Middle frontal gyrus (tissue), 1 donor: Measurements from ENCODE around the gene ARMC12.
"Not testable (repeated sequence)": the region's sequence is repeated elsewhere in the genome, so short reads cannot be mapped to it uniquely, and the experiment has no call there.

ENCODE experiments used
- DNase-seq: peaks from one replicate; pipeline ENCODE4 v3.0.0-alpha.2; 2015; ENCODE audit warnings: low spot score; ENCODE audit errors: extremely low spot score

Gene ARMC12

DNA sequence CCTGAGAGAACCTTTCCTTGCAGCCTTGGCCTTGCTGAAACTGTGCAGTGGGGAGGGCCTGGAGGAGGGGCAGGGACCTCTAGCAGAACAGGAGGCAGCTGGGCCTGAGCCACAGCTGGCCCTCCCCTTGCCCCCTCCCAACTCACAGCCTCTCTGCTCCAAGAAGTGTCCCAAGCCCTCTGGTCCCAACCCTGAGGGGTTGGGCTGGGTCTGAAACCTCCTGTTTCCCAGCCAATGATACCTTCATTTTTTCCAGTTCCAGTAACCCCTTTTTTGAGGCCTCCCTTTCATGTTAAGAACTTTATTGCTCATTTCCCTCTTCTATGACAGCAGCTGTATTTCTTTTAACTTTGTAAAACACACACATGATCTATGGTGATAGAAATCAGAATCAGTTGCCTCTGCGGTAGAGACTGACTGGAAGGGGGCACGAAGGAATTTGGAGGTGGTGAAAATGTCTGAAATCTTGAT is 17.9 kb upstream of the ARMC12 start:
- no peak for DNase-seq

- no peak for DNase-seq
Measured at GRCh38 chr6:35719404-35719829, 17.4 kb upstream of the ARMC12 start.

DNA sequence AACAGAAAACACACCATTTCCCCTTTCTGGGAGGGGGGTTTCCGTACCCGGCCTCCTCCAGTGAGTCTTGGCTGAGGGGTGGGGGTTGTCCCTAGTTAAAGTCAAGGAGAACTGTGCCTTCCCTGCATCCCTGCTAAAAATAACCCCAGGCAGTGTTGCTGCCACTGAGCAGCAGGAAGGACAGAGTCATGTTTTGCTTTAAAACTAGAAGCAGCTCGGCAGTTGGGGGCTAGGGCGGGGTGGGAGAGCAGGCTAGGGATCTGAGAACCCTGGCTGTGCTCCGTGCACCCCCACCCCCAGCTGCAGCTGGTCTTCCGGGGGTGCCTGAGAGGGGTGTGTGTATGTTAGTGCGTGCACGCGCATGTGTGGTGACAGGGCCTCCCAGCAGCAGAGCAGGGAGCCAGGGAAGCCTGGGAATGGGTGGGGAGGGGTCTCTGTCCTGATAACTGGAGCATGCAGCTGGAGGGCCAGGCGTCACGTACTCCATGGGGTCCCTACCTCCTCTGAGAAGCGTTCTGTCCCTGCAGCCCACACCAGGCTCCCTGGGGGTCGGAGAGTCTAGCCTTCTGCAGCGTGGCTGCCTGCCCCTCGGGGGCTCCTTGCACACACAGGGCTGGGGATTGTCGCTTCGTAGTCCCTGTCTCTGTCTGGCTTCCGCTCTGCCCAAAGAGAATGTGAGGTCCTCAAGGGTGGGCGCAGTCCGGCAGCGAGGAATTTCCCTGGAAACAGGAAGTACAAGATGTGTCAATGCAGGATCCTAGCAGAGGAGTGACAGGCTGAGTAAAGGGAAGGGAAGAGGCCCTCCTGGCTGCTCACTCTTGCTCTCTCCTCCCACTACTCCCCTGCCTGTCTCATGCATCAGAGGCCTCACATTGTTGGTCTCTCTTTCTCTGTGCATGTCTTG is 16.8 kb upstream of the ARMC12 start:
- no peak for DNase-seq

DNA sequence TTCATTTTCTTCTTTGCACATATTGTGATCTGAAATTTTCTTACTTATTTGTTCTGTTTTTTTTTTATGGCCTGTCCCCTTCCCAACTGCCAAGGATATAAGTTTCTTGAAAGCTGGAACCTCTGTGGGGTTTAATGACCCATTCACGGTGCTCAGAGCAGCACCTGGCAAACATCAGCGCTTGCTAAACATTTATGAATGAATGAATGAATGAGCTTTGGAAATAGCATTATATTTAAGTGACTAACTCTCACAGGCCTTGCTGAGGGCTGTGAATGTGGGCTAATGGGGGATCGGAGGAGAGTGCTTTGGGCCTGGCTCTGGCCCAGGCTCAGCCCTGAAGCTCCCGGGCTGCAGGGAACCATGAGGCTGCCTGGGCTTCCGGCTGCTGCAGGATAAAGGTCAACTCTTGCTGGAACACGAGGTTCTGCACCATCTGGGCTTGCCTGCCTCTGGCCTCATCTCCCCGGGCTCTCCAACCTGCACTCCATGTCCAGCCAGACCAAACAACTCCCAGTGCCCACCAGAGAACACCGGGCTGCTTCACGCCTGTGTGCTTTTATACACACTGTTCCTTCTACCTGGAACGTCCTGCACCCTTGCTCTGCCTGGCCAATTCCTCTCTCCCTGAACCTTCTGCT is 14.6 kb upstream of the ARMC12 start:
- no peak for DNase-seq

DNA sequence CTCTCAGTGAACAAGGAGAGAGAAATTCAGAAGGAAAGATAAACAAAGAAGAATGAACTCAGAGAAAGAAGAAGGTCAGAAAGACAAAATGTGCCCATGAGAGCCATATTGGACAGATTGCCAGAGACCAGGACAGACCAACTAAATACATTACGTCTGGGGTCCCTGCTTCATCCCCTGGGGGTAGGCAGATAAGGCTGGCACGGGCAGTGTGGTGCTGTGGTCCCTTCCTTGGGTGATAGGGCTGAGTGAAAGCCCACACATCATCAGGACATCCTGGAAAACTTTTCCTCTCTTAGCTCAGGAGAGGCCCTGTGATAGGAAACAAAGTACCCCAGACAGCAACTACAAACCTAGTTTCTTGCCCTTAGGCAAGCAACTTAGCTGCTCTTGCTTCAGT is 13.2 kb upstream of the ARMC12 start:
- no peak for DNase-seq

- no peak for DNase-seq
Measured at GRCh38 chr6:35724059-35724458, 12.8 kb upstream of the ARMC12 start.

GRCh38 chr6:35724471-35724870 is 12.4 kb upstream of the ARMC12 start:
- no peak for DNase-seq

DNA sequence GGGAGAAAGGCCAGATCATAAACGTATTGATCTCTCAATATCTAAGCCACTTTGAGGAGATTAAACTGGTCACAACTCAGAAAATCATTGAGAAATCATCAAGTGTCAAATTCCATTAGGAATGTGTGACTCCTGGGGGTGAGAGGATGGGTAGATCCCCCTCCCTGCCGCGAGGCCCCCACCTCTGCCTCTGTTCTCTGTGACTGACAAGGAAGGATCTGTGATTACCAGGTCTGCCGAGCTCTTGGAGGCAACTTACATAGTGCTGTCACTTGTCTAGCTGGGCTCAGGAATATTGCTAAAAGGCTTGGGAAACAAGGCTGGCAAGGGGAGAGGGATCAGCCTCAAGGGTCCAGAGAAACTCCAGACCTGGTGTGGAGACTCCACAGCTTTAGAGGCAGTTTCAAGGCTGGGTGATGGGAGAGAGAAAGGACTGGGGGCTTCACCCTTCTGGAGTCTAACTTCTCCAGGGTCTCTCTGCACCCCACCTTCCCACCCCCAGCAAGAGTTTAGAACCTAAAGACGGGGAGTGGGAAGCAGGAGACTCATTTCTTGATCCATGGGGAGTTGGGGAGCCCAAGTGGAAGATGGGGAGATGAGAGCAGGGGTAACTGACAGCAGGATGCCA is 11.6 kb upstream of the ARMC12 start:
- no peak for DNase-seq

DNA sequence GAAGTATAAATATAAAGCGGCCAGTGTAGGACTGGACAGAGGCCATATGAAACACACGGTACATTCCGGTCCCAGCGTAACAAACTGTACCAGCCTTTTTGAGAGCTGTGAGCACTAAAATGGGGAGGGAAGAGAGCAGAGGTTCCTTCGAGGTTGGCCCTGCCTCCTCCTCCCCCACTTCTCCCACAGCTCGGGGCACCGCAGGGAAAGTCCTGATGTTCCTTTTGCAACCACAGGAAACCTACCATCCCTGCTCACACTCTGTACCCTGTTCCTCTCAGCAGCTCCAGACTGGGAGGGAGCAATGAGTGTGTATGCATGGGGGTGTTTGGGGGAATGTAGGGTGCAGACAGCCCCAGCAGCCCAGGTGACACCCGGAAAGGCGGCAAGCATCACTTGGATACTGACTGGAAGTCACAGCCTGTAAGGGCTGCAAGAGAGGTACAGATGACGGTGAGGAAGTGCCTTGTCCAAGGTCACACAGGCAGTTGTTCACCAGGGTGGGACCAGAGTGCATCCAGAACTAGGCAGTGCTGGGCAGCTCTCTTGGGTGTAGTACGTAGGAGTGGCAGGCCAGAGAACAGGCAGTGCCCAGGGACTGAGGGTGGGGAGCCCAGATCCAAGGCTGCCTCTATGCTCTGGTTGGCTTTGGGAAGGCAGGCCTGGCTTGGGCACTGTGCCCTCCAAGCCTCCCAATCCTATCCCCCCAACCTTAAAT is 11.0 kb upstream of the ARMC12 start:
- DNase-seq = no peak

GRCh38 chr6:35727231-35727934 is 9.4 kb upstream of the ARMC12 start:
- peak; percentile 51 for DNase-seq

- DNase-seq = peak; percentile 76
Measured at GRCh38 chr6:35727935-35728682, 8.7 kb upstream of the ARMC12 start.

GRCh38 chr6:35728683-35729678 is 7.9 kb upstream of the ARMC12 start:
- no peak for DNase-seq

- DNase-seq = no peak
Measured at GRCh38 chr6:35729722-35730121, 7.1 kb upstream of the ARMC12 start.

GRCh38 chr6:35730745-35731413 is 6.0 kb upstream of the ARMC12 start:
- no peak for DNase-seq

- peak; percentile 66 for DNase-seq
Measured at GRCh38 chr6:35731414-35731735, 5.5 kb upstream of the ARMC12 start.

DNA sequence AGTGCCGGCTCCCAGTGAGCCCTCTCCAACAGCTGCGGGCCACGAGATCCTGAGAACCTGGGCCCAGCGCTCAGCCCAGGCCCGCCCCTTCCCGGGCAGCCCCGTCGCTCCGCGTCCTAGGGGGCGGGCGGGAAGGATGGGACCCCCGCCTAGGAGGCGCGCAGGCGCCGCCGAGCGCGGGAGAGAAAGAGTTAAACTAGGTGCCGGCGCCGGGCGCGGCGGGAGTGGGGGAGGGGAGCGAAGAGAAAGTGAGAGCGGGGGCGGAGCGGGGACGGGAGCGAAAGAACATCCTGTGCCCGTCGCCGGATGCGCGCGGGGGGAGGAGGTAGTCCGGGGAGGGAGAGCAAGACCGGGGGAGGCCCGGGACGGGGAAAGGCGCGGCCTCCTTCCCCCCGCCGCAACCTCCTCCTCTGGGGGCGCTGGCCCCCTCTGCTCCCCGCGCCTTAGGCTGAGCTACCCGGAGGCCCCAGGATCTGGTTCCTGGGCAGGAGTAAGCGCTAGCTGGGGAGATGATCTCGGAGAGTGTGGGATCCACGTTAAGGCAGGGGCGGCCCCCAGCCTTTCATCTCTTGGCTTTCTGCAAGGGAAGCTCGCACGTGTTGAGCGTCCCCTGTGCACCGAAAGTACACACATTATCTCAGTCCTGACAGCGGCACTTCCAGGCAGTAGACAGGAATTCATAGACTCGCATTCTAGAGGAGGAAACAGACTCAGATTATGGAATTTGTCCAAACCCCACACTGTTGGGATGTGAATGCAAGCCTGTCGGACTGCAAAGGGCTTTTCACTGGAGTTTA is 4.9 kb upstream of the ARMC12 start:
- peak; percentile 52 for DNase-seq

- no peak for DNase-seq
Measured at GRCh38 chr6:35733633-35734032, 3.2 kb upstream of the ARMC12 start.

GRCh38 chr6:35734319-35734718 is 2.5 kb upstream of the ARMC12 start:
- DNase-seq = not testable (repeated sequence)
